OCI-LY3 (cell line): ENCODE data around the gene MACROD2.

ENCODE experiments used
- H2AFZ ChIP-seq: fragments of 200-600, 300-600 bp; shearing (Covaris generic); 2 replicates; pipeline ENCODE4 v1.6.0; 2014; ENCODE audit warnings: antibody characterized with exemption, low read depth, low read length
- H3K27ac ChIP-seq: fragments of 200-600, 300-600 bp; sonication (generic); 2 replicates; pipeline ENCODE4 v1.5.1; 2014; ENCODE audit warnings: mild to moderate bottlenecking, low read length, moderate library complexity, mixed read lengths
- H3K27me3 ChIP-seq: fragments of 200-600, 300-600 bp; sonication (generic); 2 replicates; pipeline ENCODE4 v1.6.1; 2014; ENCODE audit warnings: low read depth, low read length, mixed read lengths
- H3K36me3 ChIP-seq: fragments of 200-600, 300-600 bp; sonication (generic); replicated peaks from 2 replicates; pipeline ENCODE3; 2014; ENCODE audit warnings: low read depth, low read length, mixed read lengths
- H3K4me1 ChIP-seq: fragments of 300-600, 200-600 bp; sonication (generic); 2 replicates; pipeline ENCODE4 v1.6.1; 2014; ENCODE audit warnings: low read length, mixed read lengths
- H3K4me2 ChIP-seq: fragments of 200-600, 300-600 bp; sonication (generic); 2 replicates; pipeline ENCODE4 v1.6.1; 2014; ENCODE audit warnings: low read length, mixed read lengths
- H3K4me3 ChIP-seq: fragments of 300-600, 200-600 bp; sonication (generic); 2 replicates; pipeline ENCODE4 v1.5.1; 2014; ENCODE audit warnings: antibody characterized with exemption, mild to moderate bottlenecking, low read length, moderate library complexity
- H3K79me2 ChIP-seq: fragments of 300-600, 200-600 bp; shearing (Covaris generic); 2 replicates; pipeline ENCODE4 v1.6.1; 2014; ENCODE audit warnings: mild to moderate bottlenecking, low read length, mixed read lengths
- H3K9ac ChIP-seq: fragments of 300-600, 200-600 bp; shearing (Covaris generic); 2 replicates; pipeline ENCODE4 v1.6.0; 2014; ENCODE audit warnings: mild to moderate bottlenecking, low read length, moderate library complexity
- H3K9me3 ChIP-seq: fragments of 200-600, 300-600 bp; shearing (Covaris generic); 2 replicates; pipeline ENCODE4 v1.6.1; 2014; ENCODE audit warnings: low read length, mixed read lengths; ENCODE audit not compliant: insufficient read depth
- H4K20me1 ChIP-seq: fragments of 200-600, 300-600 bp; sonication (generic); 2 replicates; pipeline ENCODE4 v1.6.1; 2016; ENCODE audit warnings: low read length, mixed read lengths; ENCODE audit not compliant: insufficient read depth
- CTCF ChIP-seq: fragments of 200-600, 300-600 bp; sonication (generic); IDR thresholded peaks from 2 replicates; pipeline ENCODE4 v1.5.1; 2014; ENCODE audit warnings: antibody characterized with exemption, low read length, low read depth
- EZH2phosphoT487 ChIP-seq: fragments of 200-600 bp; shearing (Covaris generic); IDR thresholded peaks from 2 replicates; pipeline ENCODE4 v1.6.1; 2018; ENCODE audit warnings: antibody characterized with exemption, mixed run types, low read depth

MACROD2 gene

GRCh38 chr20:14599613-14600012 is 604.3 kb downstream of the MACROD2 start:
- no peaks in the 10 kb centered on the region for H3K27me3 ChIP-seq
- H3K4me1 ChIP-seq: no peaks in the 10 kb centered on the region
- no peak for TF ChIP-seq CTCF
- no peak for TF ChIP-seq EZH2phosphoT487
- no peaks in the 10 kb centered on the region for H3K79me2 ChIP-seq
- no peak overlapping the region for H3K4me3 ChIP-seq
- H3K4me2 ChIP-seq: no peak overlapping the region
- H3K27ac ChIP-seq: no peak overlapping the region
- H4K20me1 ChIP-seq: no peaks in the 10 kb centered on the region
- no peak overlapping the region for H2AFZ ChIP-seq
- no peak overlapping the region for H3K9ac ChIP-seq
- H3K9me3 ChIP-seq: no peaks in the 10 kb centered on the region
- H3K36me3 ChIP-seq: no peaks in the 10 kb centered on the region

- H3K27me3 ChIP-seq: no peaks in the 10 kb centered on the region
- no peaks in the 10 kb centered on the region for H4K20me1 ChIP-seq
- TF ChIP-seq CTCF (no peak), EZH2phosphoT487 (no peak)
- H3K4me2 ChIP-seq: no peak overlapping the region
- H3K4me3 ChIP-seq: no peak overlapping the region
- no peaks in the 10 kb centered on the region for H3K4me1 ChIP-seq
- no peak overlapping the region for H2AFZ ChIP-seq
- H3K9ac ChIP-seq: no peak overlapping the region
- H3K27ac ChIP-seq: no peak overlapping the region
- H3K36me3 ChIP-seq: no peaks in the 10 kb centered on the region
- H3K79me2 ChIP-seq: no peaks in the 10 kb centered on the region
- H3K9me3 ChIP-seq: no peaks in the 10 kb centered on the region
These were observed 605.2 kb downstream of the MACROD2 start for GRCh38 chr20:14600527-14600926.

- Histone ChIP-seq H3K79me2 (no peaks in the 10 kb centered on the region), H3K27me3 (no peaks in the 10 kb centered on the region), H3K9me3 (no peaks in the 10 kb centered on the region), H4K20me1 (no peaks in the 10 kb centered on the region), H3K4me1 (no peaks in the 10 kb centered on the region), H3K9ac (no peak overlapping the region), H3K4me2 (no peak overlapping the region), H3K36me3 (no peaks in the 10 kb centered on the region), H3K27ac (no peak overlapping the region), H3K4me3 (no peak overlapping the region), H2AFZ (no peak overlapping the region)
- TF ChIP-seq EZH2phosphoT487 (no peak), CTCF (no peak)
These were observed 608.8 kb downstream of the MACROD2 start for GRCh38 chr20:14604143-14604542.

- H3K9me3 ChIP-seq: no peaks in the 10 kb centered on the region
- H3K79me2 ChIP-seq: no peaks in the 10 kb centered on the region
- no peaks in the 10 kb centered on the region; the same call in 1 of the 2 replicates for H3K27me3 ChIP-seq
- H4K20me1 ChIP-seq: no peaks in the 10 kb centered on the region
- H3K27ac ChIP-seq: no peak overlapping the region
- no peak overlapping the region for H3K4me3 ChIP-seq
- no peaks in the 10 kb centered on the region for H3K36me3 ChIP-seq
- no peak overlapping the region for H3K4me2 ChIP-seq
- H3K4me1 ChIP-seq: no peaks in the 10 kb centered on the region
- H3K9ac ChIP-seq: no peak overlapping the region
- TF ChIP-seq EZH2phosphoT487 (no peak), CTCF (no peak)
- H2AFZ ChIP-seq: no peak overlapping the region
These were observed 614.3 kb downstream of the MACROD2 start for GRCh38 chr20:14609328-14610221.
